ENCODE measurements around the gene GCDH. TPM values are rescaled to one million over a fixed set of nuclear protein-coding genes. Genes with fewer than 3 reads are reported as not detected.

The GCDH gene
- total RNA-seq, 2 experiments from 2014 or later, result 35.4 to 41.7 TPM

GRCh38 chr19:12865746-12866415 lies 25.1 kb upstream of the GCDH start:
- ChIA-PET CTCF (interaction anchor here (0.6 to 2.4 kb wide), 4 partner anchors 15 to 36 kb away, joined by 3 to 10 read pairs (median 3); no protein-coding TSS in a partner anchor), POLR2A (interaction anchor here (0.6 kb wide), 1 partner anchor 389 kb away, joined by 3 read pairs; no protein-coding TSS in a partner anchor)
- Mint-ChIP-seq H3K27ac (no peak overlapping the region), H3K27me3 (peaks cover 4% of the 10 kb centered on the region), H3K4me3 (no peak overlapping the region), H3K9me3 (no peaks in the 10 kb centered on the region), H3K36me3 (ENCODE audit: low read depth) (no peaks in the 10 kb centered on the region), H3K4me1 (peaks cover 14% of the 10 kb centered on the region)
- DNase-seq, result no peak

- ChIA-PET CTCF (interaction anchor here (1.1 to 1.4 kb wide), 2 partner anchors 15 kb away, joined by 3 to 4 read pairs; no protein-coding TSS in a partner anchor), POLR2A (no interaction called here)
- H3K27ac Mint-ChIP-seq, result no peak overlapping the region
- H3K27me3 Mint-ChIP-seq, result peaks cover 2% of the 10 kb centered on the region
- H3K9me3 Mint-ChIP-seq, result no peaks in the 10 kb centered on the region
- peaks cover 14% of the 10 kb centered on the region for H3K4me1 Mint-ChIP-seq
- no peak overlapping the region for H3K4me3 Mint-ChIP-seq
- no peak for DNase-seq
- H3K36me3 Mint-ChIP-seq (ENCODE audit: low read depth), result no peaks in the 10 kb centered on the region
Observed at GRCh38 chr19:12866416-12867119, 24.4 kb upstream of the GCDH start.

- Mint-ChIP-seq H3K4me3 (peak overlapping the region; percentile 59), H3K27ac (peak overlapping the region; percentile 36), H3K27me3 (peaks cover 2% of the 10 kb centered on the region), H3K4me1 (peaks cover 20% of the 10 kb centered on the region), H3K36me3 (ENCODE audit: low read depth) (peaks cover 7% of the 10 kb centered on the region), H3K9me3 (peaks cover 5% of the 10 kb centered on the region)
- CTCF ChIA-PET, result interaction anchor here (0.8 to 2.2 kb wide), 3 partner anchors 14 to 111 kb away, joined by 4 to 5 read pairs (median 4); no protein-coding TSS in a partner anchor
- POLR2A ChIA-PET, result no interaction called here
- DNase-seq, result peak; percentile 68
Observed at GRCh38 chr19:12867120-12868099, 23.6 kb upstream of the GCDH start.

GRCh38 chr19:12868540-12869112 lies 22.3 kb upstream of the GCDH start:
- no peak overlapping the region for H3K27ac Mint-ChIP-seq
- ChIA-PET CTCF (interaction anchor here (1.0 to 2.2 kb wide), 2 partner anchors 16 to 192 kb away, joined by 3 to 5 read pairs; no protein-coding TSS in a partner anchor), POLR2A (interaction anchor here (0.5 kb wide), 1 partner anchor 256 kb away, joined by 3 read pairs; no protein-coding TSS in a partner anchor)
- peaks cover 20% of the 10 kb centered on the region for H3K4me1 Mint-ChIP-seq
- H3K36me3 Mint-ChIP-seq (ENCODE audit: low read depth), result peaks cover 16% of the 10 kb centered on the region
- no peak overlapping the region for H3K4me3 Mint-ChIP-seq
- peaks cover 2% of the 10 kb centered on the region for H3K27me3 Mint-ChIP-seq
- no peak for DNase-seq
- peaks cover 5% of the 10 kb centered on the region for H3K9me3 Mint-ChIP-seq

DNA sequence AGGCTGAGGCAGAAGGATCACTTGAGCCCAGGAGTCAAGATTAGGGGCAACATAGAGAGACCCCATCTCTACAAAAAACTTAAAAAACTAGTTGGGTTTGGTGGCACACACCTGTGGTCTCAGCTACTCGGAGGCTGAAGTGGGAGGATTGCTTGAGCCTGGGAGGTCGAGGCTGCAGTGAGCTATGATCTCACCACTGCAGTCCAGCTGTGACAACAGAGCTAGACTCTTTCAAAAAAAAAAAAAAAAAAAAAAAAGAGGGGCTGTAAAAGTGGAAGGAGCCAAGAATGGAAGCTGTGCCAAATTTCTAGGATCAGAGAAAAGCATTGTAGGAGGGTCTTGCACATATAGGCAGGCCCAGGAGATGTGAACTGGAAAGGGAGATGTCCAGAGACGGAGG lies 19.3 kb upstream of the GCDH start:
- peaks cover 25% of the 10 kb centered on the region for H3K36me3 Mint-ChIP-seq (ENCODE audit: low read depth)
- no peak overlapping the region for H3K4me3 Mint-ChIP-seq
- H3K4me1 Mint-ChIP-seq, result peaks cover 15% of the 10 kb centered on the region
- H3K27me3 Mint-ChIP-seq, result no peaks in the 10 kb centered on the region
- H3K27ac Mint-ChIP-seq, result no peak overlapping the region
- POLR2A ChIA-PET, result interaction anchor here (0.7 kb wide), 1 partner anchor 291 kb away, joined by 3 read pairs; no protein-coding TSS in a partner anchor
- CTCF ChIA-PET, result interaction anchor here (0.8 to 2.0 kb wide), 3 partner anchors 14 to 94 kb away, joined by 3 to 5 read pairs (median 5); no protein-coding TSS in a partner anchor
- no peak for DNase-seq
- H3K9me3 Mint-ChIP-seq, result peaks cover 5% of the 10 kb centered on the region

GRCh38 chr19:12872255-12872654 lies 18.7 kb upstream of the GCDH start:
- POLR2A ChIA-PET, result no interaction called here
- H3K4me1 Mint-ChIP-seq, result peaks cover 10% of the 10 kb centered on the region
- no peak for DNase-seq
- CTCF ChIA-PET, result interaction anchor here (1.0 to 2.7 kb wide), 5 partner anchors 10 to 93 kb away, joined by 3 to 16 read pairs (median 3); partner anchors contain the start of gene GCDH
- H3K4me3 Mint-ChIP-seq, result no peak overlapping the region
- H3K27ac Mint-ChIP-seq, result no peak overlapping the region
- peaks cover 5% of the 10 kb centered on the region for H3K9me3 Mint-ChIP-seq
- no peaks in the 10 kb centered on the region for H3K27me3 Mint-ChIP-seq
- peaks cover 27% of the 10 kb centered on the region for H3K36me3 Mint-ChIP-seq (ENCODE audit: low read depth)

- DNase-seq, result peak; percentile 73
- Mint-ChIP-seq H3K4me1 (peaks cover 8% of the 10 kb centered on the region), H3K9me3 (peaks cover 5% of the 10 kb centered on the region), H3K27ac (peak overlapping the region; percentile 10), H3K36me3 (ENCODE audit: low read depth) (peaks cover 32% of the 10 kb centered on the region), H3K27me3 (no peaks in the 10 kb centered on the region), H3K4me3 (peak overlapping the region; percentile 44)
- CTCF ChIA-PET, result interaction anchor here (0.6 to 2.7 kb wide), 9 partner anchors 9 to 107 kb away, joined by 3 to 16 read pairs (median 3); partner anchors contain the start of genes CALR and GCDH
- POLR2A ChIA-PET, result interaction anchor here (0.6 kb wide), 1 partner anchor 9 kb away, joined by 3 read pairs; no protein-coding TSS in a partner anchor
Observed at GRCh38 chr19:12872941-12873890, 17.7 kb upstream of the GCDH start.

- H3K27ac Mint-ChIP-seq, result no peak overlapping the region
- H3K36me3 Mint-ChIP-seq (ENCODE audit: low read depth), result peaks cover 37% of the 10 kb centered on the region
- DNase-seq, result no peak
- H3K4me3 Mint-ChIP-seq, result no peak overlapping the region
- no peaks in the 10 kb centered on the region for H3K27me3 Mint-ChIP-seq
- ChIA-PET CTCF (interaction anchor here (1.0 to 2.7 kb wide), 3 partner anchors 11 to 91 kb away, joined by 3 to 16 read pairs (median 3); no protein-coding TSS in a partner anchor), POLR2A (no interaction called here)
- H3K9me3 Mint-ChIP-seq, result peaks cover 5% of the 10 kb centered on the region
- peaks cover 6% of the 10 kb centered on the region for H3K4me1 Mint-ChIP-seq
Observed at GRCh38 chr19:12873891-12874745, 16.8 kb upstream of the GCDH start.

DNA sequence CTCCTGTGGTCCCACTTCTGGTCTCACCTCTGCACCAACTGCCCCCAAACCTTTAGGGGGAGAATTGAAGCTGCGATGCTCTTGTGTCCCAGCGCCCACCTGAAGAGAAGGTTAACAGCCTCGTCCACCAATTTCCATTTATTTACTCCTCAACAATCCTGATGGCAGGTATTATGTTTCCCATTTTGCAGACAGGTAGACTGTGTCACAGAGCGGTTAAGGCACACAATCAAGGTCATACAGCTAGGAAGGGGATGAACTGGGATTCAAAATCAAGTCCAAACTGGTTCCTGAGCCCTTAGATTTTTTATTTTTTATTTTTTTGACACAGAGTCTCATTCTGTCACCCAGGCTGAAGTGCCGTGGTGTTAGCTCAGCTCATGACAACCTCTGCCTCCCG lies 15.9 kb upstream of the GCDH start:
- POLR2A ChIA-PET, result no interaction called here
- no peak for DNase-seq
- Mint-ChIP-seq H3K4me3 (no peak overlapping the region), H3K36me3 (ENCODE audit: low read depth) (peaks cover 37% of the 10 kb centered on the region), H3K9me3 (peaks cover 5% of the 10 kb centered on the region), H3K27ac (no peak overlapping the region), H3K27me3 (no peaks in the 10 kb centered on the region), H3K4me1 (peaks cover 11% of the 10 kb centered on the region)
- CTCF ChIA-PET, result interaction anchor here (1.9 kb wide), 1 partner anchor 90 kb away, joined by 5 read pairs; no protein-coding TSS in a partner anchor

GRCh38 chr19:12880551-12881171 lies 10.3 kb upstream of the GCDH start:
- H3K9me3 Mint-ChIP-seq, result peaks cover 9% of the 10 kb centered on the region
- H3K36me3 Mint-ChIP-seq (ENCODE audit: low read depth), result peaks cover 22% of the 10 kb centered on the region
- peaks cover 31% of the 10 kb centered on the region for H3K4me1 Mint-ChIP-seq
- POLR2A ChIA-PET, result no interaction called here
- CTCF ChIA-PET, result interaction anchor here (0.6 to 1.9 kb wide), 10 partner anchors 10 to 149 kb away, joined by 3 to 8 read pairs (median 4); partner anchors contain the start of gene GCDH
- peak overlapping the region; percentile 79 for H3K4me3 Mint-ChIP-seq
- DNase-seq, result no peak
- H3K27me3 Mint-ChIP-seq, result no peaks in the 10 kb centered on the region
- peak overlapping the region; percentile 90 for H3K27ac Mint-ChIP-seq

Data from activated CD4-positive, alpha-beta T cell treated with anti-CD3 and anti-CD28 coated beads, Interleukin-2, amount 10 ng/mL, durations not matched to agents 7 days and 5 days (primary cell).